ENCODE results near the gene ARPC5. TPM values are rescaled to one million over a fixed set of nuclear protein-coding genes. Genes with fewer than 3 reads are reported as not detected.

ARPC5 gene
- total and polyA plus RNA-seq, 10 of the 15 experiments (the other 5 are each of a cell fraction or from before 2014, with no cell fraction given), result 238 to 784 (median 309) TPM

- DNase-seq (ENCODE audit: low read depth, low spot score) (no peak), FAIRE-seq (no peak), ATAC-seq (peak; percentile 7)
- in situ Hi-C loops (cut with MboI), result no loop called here
- no peaks in the 10 kb centered on the region for H4K20me1 ChIP-seq (ENCODE audit: control insufficient read depth, insufficient read depth)
- H3K27ac ChIP-seq (ENCODE audit: control insufficient read depth, insufficient read depth), result peak overlapping the region; percentile 96
- H3K79me2 ChIP-seq (ENCODE audit: control insufficient read depth, insufficient read depth, low read length), result peaks cover 63% of the 10 kb centered on the region
- no peaks in the 10 kb centered on the region for H3K27me3 ChIP-seq (replicated peaks in 1 of 2; ENCODE audit: control insufficient read depth in 2 of 2, insufficient read depth in 2 of 2, low read length in 1 of 2)
- peak overlapping the region; percentile 19; the same call in 1 of the 2 replicates for H3K4me2 ChIP-seq (ENCODE audit: control insufficient read depth, insufficient read depth)
- H3K4me3 ChIP-seq, result peak overlapping the region; percentile 88
- peaks cover 0 to 9% of the 10 kb centered on the region in 2 experiments; a peak in 3 of 4 replicates for H3K36me3 ChIP-seq (ENCODE audit: control insufficient read depth in 2 of 2, insufficient read depth in 2 of 2, low read length in 1 of 2)
- 1% methylated on average over 36 of the region's 42 CpGs for WGBS (ENCODE audit: insufficient coverage, insufficient replicate concordance, low lambda C conversion rate, missing lambda C conversion rate)
- BruUV-seq (replicated peaks), result no TSS peak
- intact Hi-C loops (cut with micrococcal nuclease; ENCODE audit: unreplicated experiment), result loop anchor here (1.0 to 5.0 kb wide), 2 partner anchors 31 to 277 kb away; no protein-coding TSS in a partner anchor
- ChIA-PET SMC1A (ENCODE audit: uncharacterized antibody, unreplicated experiment) (interaction anchor here (1.1 to 6.6 kb wide), 11 partner anchors 9 to 280 kb away, joined by 3 to 70 read pairs (median 7); partner anchors contain the start of gene APOBEC4), CTCF (interaction anchor here (1.0 to 5.8 kb wide), 7 partner anchors 8 to 281 kb away, joined by 3 to 81 read pairs (median 5); partner anchors contain the start of gene APOBEC4), RAD21 (ENCODE audit: unreplicated experiment) (interaction anchor here (0.6 to 5.5 kb wide), 7 partner anchors 9 to 281 kb away, joined by 3 to 56 read pairs (median 17); partner anchors contain the start of gene APOBEC4), POLR2A (interaction anchor here (0.6 to 3.9 kb wide), 11 partner anchors 8 to 281 kb away, joined by 3 to 27 read pairs (median 5); partner anchors contain the start of gene APOBEC4)
- H3K4me1 ChIP-seq (ENCODE audit: control insufficient read depth, insufficient read depth, low read length), result 0 out of 2 replicates have a peak, but pooled peaks cover 3% of the 10 kb centered on the region
- peak overlapping the region; percentile 98 for H3K9ac ChIP-seq (ENCODE audit: control insufficient read depth, insufficient read depth, low read length)
- no peaks in the 10 kb centered on the region for H3K9me3 ChIP-seq (replicated peaks; ENCODE audit: control insufficient read depth, insufficient read depth, low read length)
- peak overlapping the region; percentile 70 for H2AFZ ChIP-seq (ENCODE audit: control insufficient read depth, low read depth, low read length)
- TF ChIP-seq NKRF (conservative IDR thresholded peaks at IDR 0.05) (0 out of 2 replicates have a peak, but pooled peaks have one; percentile 58), CEBPZ (IDR thresholded peaks at IDR 0.05; ENCODE audit: low read depth, low read length) (no peak), ZNF24 (IDR thresholded peaks at IDR 0.05) (no peak), WRNIP1 (IDR thresholded peaks at IDR 0.05; ENCODE audit: borderline replicate concordance, low read depth, low read length) (0 out of 2 replicates have a peak, but pooled peaks have one; percentile 86), IRF3 (IDR thresholded peaks at IDR 0.05) (no peak), IKZF2 (IDR thresholded peaks at IDR 0.05) (no peak), NBN (IDR thresholded peaks at IDR 0.05) (peak; percentile 4), SUPT20H (IDR thresholded peaks at IDR 0.05; ENCODE audit: borderline replicate concordance, control insufficient read depth, low read depth, low read length) (no peak), TAF1 (IDR thresholded peaks at IDR 0.05; ENCODE audit: borderline replicate concordance, low read depth, low read length) (peak; percentile 11; the same call in 1 of the 2 replicates), SMC3 (IDR thresholded peaks at IDR 0.05; ENCODE audit: borderline replicate concordance, low read length) (no peak), EGR1 (IDR thresholded peaks at IDR 0.05; ENCODE audit: borderline replicate concordance in 1 of 2, low read depth in 2 of 2, low read length in 2 of 2) (peak in 1 of 2 experiments; percentile 47; a peak in 1 of 3 replicates), TARDBP (IDR thresholded peaks at IDR 0.05; ENCODE audit: borderline replicate concordance) (no peak), PAX5 (IDR thresholded peaks at IDR 0.05; ENCODE audit: borderline replicate concordance, low read depth, low read length) (no peak), PKNOX1 (IDR thresholded peaks at IDR 0.05) (no peak)
These were observed 431 bp downstream of the ARPC5 start for GRCh38 chr1:183635099-183635605.

Measured in GM12878 (cell line).